ENCODE data around the gene MT1X.
"Not testable (repeated sequence)": the region's sequence is repeated elsewhere in the genome, so short reads cannot be mapped to it uniquely, and the experiment has no call there.

- TF ChIP-seq CTCF (IDR thresholded peaks at IDR 0.05); POLR2AphosphoS5 (IDR thresholded peaks at IDR 0.05; ENCODE audit: insufficient read depth in 1 of 2, low read depth in 1 of 2): not testable (repeated sequence)
Observed at GRCh38 chr16:56674570-56674969, 7.7 kb upstream of the MT1X start.
